Esophagus muscularis mucosa (tissue), 4 donors: Measurements from ENCODE around the gene MACROD2. TPM values are rescaled to one million over a fixed set of nuclear protein-coding genes. Genes with fewer than 3 reads are reported as not detected.

Experiments used
- DNase-seq: peaks from one replicate; pipeline ENCODE4 v3.0.0-alpha.2; 2017; ENCODE audit errors: extremely low spot score
- H3K27ac ChIP-seq, 4 donors: fragments of 200-600 bp; sonication (generic); replicated peaks in 1 of 4; 1 replicate in 3 of 4; 2 replicates in 1 of 4; pipeline ENCODE4 v1.5.1; 2016 to 2019; ENCODE audit warnings: mild to moderate bottlenecking in 1 of 4
- H3K27me3 ChIP-seq, 4 donors: fragments of 200-600 bp; sonication (generic); one replicate each; pipeline versions ENCODE4 v1.5.1 to v1.6.0; 2016 to 2019
- H3K36me3 ChIP-seq, 4 donors: fragments of 200-600 bp; sonication (generic); one replicate each; pipeline ENCODE4 v1.5.1; 2016 to 2019
- H3K4me1 ChIP-seq, 4 donors: fragments of 200-600 bp; sonication (generic); one replicate each; pipeline ENCODE4 v1.5.1; 2016 to 2019
- H3K4me3 ChIP-seq, 4 donors: fragments of 200-600 bp; sonication (generic); 1 replicate in 2 of 4; 2 replicates in 2 of 4; pipeline ENCODE4 v1.5.1; 2016 to 2019; ENCODE audit warnings: mild to moderate bottlenecking in 4 of 4, moderate library complexity in 1 of 4
- H3K9me3 ChIP-seq, 4 donors: fragments of 200-600 bp; sonication (generic); 1 replicate in 3 of 4; 2 replicates in 1 of 4; pipeline ENCODE4 v1.5.1; 2016 to 2019
- EP300 ChIP-seq: sonication (generic); formaldehyde crosslinking; IDR thresholded peaks from one replicate; pipeline ENCODE4 v1.6.1; 2017; ENCODE audit warnings: antibody characterized with exemption
- POLR2A ChIP-seq: fragments of 450-650 bp; IDR thresholded peaks from one replicate; pipeline ENCODE4 v1.6.1; 2017; ENCODE audit warnings: antibody characterized with exemption, moderate library complexity, mild to moderate bottlenecking, low read depth
- POLR2AphosphoS5 ChIP-seq, 2 donors: sonication (generic); formaldehyde crosslinking; IDR thresholded peaks; one replicate each; pipeline ENCODE4 v1.6.1; 2017; ENCODE audit warnings: antibody characterized with exemption in 2 of 2
- whole genome bisulfite sequencing: methylation state at CpG from one replicate; pipeline ENCODE4 v1.1.5; 2018; 5-methylcytosine and 5-hydroxymethylcytosine counted together
- intact Hi-C: fragments of 100-400 bp; cut with DNase I; formaldehyde crosslinking; loops from one replicate; pipeline ENCODE4 v1.15.1; 2023
- total RNA-seq, 4 donors: library from RNA; depleted of rRNA; stranded (reverse); fragments of >200 nt; gene quantifications; one replicate each; pipeline versions ENCODE4 v1.1.0 to v1.2.1, GENCODE V29; 2016
- TF ChIP-seq, protein P1 (sequence below), 3 experiments: fragments of 200-600 bp in 2 of 3; fragments of 450-650 bp in 1 of 3; sonication (generic) in 2 of 3; IDR thresholded peaks; one replicate each; pipeline ENCODE4 v1.5.1; 2017 to 2019; ENCODE audit warnings: antibody characterized with exemption in 3 of 3, mild to moderate bottlenecking in 2 of 3, moderate library complexity in 1 of 3

MACROD2 gene
- total RNA-seq, 4 donors from 2014 or later, result 1.4 to 3.6 (median 2.6) TPM

DNA sequence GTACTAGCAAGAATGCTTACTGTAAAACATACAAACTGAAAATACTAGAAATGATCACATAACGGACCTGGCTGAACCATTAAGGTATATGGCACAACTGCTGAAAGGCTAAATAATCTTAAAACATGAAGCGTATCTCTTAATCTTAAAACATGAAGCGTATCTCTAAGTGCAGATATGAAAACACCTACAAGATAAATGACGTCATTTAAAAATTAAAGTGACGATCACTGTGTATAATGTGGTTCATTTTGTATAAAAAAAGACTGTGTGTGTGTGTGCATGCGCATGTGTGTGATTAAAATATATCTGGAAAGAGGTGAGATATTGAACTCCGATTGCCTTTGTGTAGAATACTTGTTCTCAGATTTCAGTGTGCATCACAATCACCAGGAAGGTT is 1797.5 kb downstream of the MACROD2 start:
- Histone ChIP-seq H3K27ac (no peak overlapping the region), H3K27me3 (no peaks in the 10 kb centered on the region), H3K9me3 (no peaks in the 10 kb centered on the region), H3K4me1 (no peaks in the 10 kb centered on the region), H3K4me3 (no peak overlapping the region), H3K36me3 (no peaks in the 10 kb centered on the region)
- intact Hi-C loops, result no loop called here
- TF ChIP-seq POLR2A, result no peak
- no peak for DNase-seq
- 97% methylated on average over 7 of the region's 7 CpGs for WGBS

DNA sequence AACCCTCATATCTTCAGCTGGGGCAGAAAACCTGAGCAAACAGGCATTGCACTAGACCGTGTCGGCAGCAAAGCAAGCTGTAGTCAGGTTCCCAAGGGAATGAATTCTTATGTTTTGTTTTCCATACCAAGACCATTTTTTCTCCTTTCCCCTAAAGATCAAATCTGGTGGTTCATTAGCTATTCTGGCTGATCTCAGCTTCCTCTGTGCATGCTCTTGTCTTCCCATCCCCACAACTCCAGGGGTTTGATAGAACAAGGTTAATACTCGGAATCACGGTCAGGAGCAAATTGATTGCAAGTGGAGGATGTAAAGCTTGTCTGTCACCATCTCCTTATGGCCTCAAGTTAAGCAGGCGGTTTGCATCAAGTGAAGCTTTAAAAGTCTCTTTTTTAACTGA is 1799.1 kb downstream of the MACROD2 start:
- TF ChIP-seq POLR2A (no peak), POLR2AphosphoS5 (IDR thresholded peaks at IDR 0.05) (no peak), EP300 (no peak)
- TF ChIP-seq, protein P1, sequence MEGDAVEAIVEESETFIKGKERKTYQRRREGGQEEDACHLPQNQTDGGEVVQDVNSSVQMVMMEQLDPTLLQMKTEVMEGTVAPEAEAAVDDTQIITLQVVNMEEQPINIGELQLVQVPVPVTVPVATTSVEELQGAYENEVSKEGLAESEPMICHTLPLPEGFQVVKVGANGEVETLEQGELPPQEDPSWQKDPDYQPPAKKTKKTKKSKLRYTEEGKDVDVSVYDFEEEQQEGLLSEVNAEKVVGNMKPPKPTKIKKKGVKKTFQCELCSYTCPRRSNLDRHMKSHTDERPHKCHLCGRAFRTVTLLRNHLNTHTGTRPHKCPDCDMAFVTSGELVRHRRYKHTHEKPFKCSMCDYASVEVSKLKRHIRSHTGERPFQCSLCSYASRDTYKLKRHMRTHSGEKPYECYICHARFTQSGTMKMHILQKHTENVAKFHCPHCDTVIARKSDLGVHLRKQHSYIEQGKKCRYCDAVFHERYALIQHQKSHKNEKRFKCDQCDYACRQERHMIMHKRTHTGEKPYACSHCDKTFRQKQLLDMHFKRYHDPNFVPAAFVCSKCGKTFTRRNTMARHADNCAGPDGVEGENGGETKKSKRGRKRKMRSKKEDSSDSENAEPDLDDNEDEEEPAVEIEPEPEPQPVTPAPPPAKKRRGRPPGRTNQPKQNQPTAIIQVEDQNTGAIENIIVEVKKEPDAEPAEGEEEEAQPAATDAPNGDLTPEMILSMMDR (IDR thresholded peaks at IDR 0.05), result no peak
- Histone ChIP-seq H3K27me3 (no peaks in the 10 kb centered on the region), H3K9me3 (no peaks in the 10 kb centered on the region), H3K4me1 (no peaks in the 10 kb centered on the region), H3K27ac (no peak overlapping the region), H3K36me3 (no peaks in the 10 kb centered on the region), H3K4me3 (no peak overlapping the region)
- no peak for DNase-seq
- WGBS, result 86% methylated on average over 5 of the region's 5 CpGs
- intact Hi-C loops, result no loop called here

DNA sequence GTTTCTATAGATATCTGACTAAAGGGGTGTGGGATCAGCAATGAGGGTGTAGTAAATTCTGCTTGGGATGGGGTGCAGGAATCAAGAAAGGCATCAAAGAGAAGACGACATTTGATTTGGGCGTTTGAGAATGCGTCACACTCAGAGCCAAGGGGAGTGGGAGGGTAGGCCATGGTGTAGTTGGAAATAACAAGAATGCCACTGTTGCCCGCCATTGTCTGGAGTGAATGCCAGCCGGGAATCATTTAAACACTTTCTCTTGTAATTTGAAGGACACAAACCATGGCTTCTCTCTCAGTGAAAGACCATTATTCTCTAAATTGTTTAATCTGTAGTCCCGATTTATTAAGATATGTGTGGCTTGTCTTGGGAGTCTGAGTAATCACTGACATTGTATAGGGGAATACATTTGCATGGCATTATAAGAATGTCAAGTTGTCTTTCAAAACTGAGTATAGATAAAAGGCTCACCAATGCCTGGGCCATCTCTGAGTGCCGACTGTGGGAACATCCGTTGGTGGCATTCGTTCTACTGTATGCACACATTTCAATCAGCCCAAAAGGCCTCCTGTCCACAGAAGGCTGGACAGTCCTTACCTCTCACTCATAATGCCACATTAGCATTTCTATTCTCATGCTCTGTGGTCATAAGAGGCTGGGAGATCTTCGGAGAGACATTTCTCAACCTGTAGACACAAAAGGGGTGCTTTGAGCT is 1800.1 kb downstream of the MACROD2 start:
- H3K36me3 ChIP-seq, result no peaks in the 10 kb centered on the region
- H3K4me3 ChIP-seq, result no peak overlapping the region
- no peaks in the 10 kb centered on the region for H3K27me3 ChIP-seq
- no peak overlapping the region for H3K27ac ChIP-seq
- intact Hi-C loops, result no loop called here
- 89% methylated on average over 10 of the region's 10 CpGs for WGBS
- H3K9me3 ChIP-seq, result no peaks in the 10 kb centered on the region
- TF ChIP-seq POLR2A (no peak), EP300 (no peak), POLR2AphosphoS5 (IDR thresholded peaks at IDR 0.05) (no peak)
- TF ChIP-seq, protein P1 (IDR thresholded peaks at IDR 0.05), result no peak
- no peaks in the 10 kb centered on the region for H3K4me1 ChIP-seq
- DNase-seq, result no peak

DNA sequence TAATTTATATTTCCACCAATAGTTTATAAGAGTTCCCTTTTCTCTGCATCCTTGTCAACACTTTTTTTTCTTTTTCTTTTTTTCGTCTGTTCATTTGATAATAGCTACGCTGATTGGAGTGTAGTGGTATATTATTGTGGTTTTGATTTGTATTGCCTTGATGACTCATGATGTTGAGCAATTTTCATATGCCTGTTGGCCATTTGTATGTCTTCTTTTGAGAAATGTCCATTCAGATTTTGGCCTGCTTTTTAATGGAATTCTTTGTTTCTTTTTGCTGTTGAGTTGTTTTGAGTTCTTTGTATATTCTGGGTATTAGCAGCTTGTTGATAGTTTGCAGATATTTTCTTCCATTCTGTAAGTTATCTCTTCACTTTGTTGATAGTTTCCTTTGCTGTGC is 1804.6 kb downstream of the MACROD2 start:
- intact Hi-C loops, result no loop called here
- Histone ChIP-seq H3K27ac (no peak overlapping the region), H3K27me3 (no peaks in the 10 kb centered on the region), H3K9me3 (no peaks in the 10 kb centered on the region), H3K4me1 (no peaks in the 10 kb centered on the region), H3K36me3 (no peaks in the 10 kb centered on the region), H3K4me3 (no peak overlapping the region)
- 72% methylated on average over 2 of the region's 2 CpGs for WGBS
- no peak for TF ChIP-seq POLR2A
- no peak for TF ChIP-seq POLR2AphosphoS5 (IDR thresholded peaks at IDR 0.05)
- no peak for TF ChIP-seq EP300
- TF ChIP-seq, protein P1 (IDR thresholded peaks at IDR 0.05), result no peak
- DNase-seq, result no peak

DNA sequence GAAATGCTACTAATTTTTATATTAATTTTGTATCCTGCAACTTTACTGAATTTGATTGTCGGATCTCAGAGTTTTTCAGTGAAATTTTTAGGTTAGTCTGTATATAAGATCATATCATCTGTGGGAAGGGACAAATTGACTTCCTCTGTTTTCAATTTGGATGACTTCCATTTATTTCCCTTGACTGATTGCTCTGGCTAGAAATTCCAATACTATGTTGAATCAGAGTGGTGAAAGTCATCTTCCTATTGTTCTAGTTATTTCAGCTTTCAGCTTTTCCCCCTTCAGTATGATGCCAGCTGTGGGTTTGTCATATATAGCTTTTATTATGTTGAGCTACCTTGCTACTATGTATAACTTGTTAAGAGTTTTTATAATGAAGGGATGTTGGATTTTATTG is 1806.7 kb downstream of the MACROD2 start:
- H3K4me1 ChIP-seq, result no peaks in the 10 kb centered on the region
- TF ChIP-seq EP300, result no peak
- TF ChIP-seq, protein P1 (IDR thresholded peaks at IDR 0.05), result no peak
- no peak for TF ChIP-seq POLR2A
- no peak for TF ChIP-seq POLR2AphosphoS5 (IDR thresholded peaks at IDR 0.05)
- no peak for DNase-seq
- no peak overlapping the region for H3K27ac ChIP-seq
- no peak overlapping the region for H3K4me3 ChIP-seq
- intact Hi-C loops, result no loop called here
- no peaks in the 10 kb centered on the region for H3K9me3 ChIP-seq
- WGBS, result 90% methylated on average over 1 of the region's 1 CpG
- H3K27me3 ChIP-seq, result no peaks in the 10 kb centered on the region
- H3K36me3 ChIP-seq, result no peaks in the 10 kb centered on the region
